ENCODE measurements around the gene NR4A1.

- TF ChIP-seq CTCF (optimal IDR thresholded peaks at IDR 0.05 in 1 of 3, IDR thresholded peaks at IDR 0.05 in 1 of 3, conservative IDR thresholded peaks at IDR 0.05 in 1 of 3; ENCODE audit: extremely low read depth in 1 of 3, insufficient read depth in 2 of 3, low read length in 3 of 3) (no peak), EZH2 (IDR thresholded peaks at IDR 0.05; ENCODE audit: low read length) (no peak)
These were observed 3.1 kb downstream of the NR4A1 start for GRCh38 chr12:52054231-52054832.

Data from keratinocyte (primary cell).